Keratinocyte (primary cell): ENCODE results near the gene DYNLRB2. TPM values are rescaled to one million over a fixed set of nuclear protein-coding genes. Genes with fewer than 3 reads are reported as not detected.

Experiments used
- DNase-seq: peaks from one replicate; pipeline ENCODE4 v3.0.0-alpha.2; 2011; ENCODE audit warnings: low read depth, missing footprints, low spot score
- FAIRE-seq: peaks from 2 replicates; lab custom pipeline; 2011; peaks lifted over from hg19 to GRCh38; lab: Jason Lieb, UNC
- H2AFZ ChIP-seq: 2 replicates; pipeline ENCODE4 v1.6.0; 2012; ENCODE audit warnings: low read length, control low read depth, inconsistent platforms; ENCODE audit not compliant: control insufficient read depth
- H3K27ac ChIP-seq: 2 replicates; pipeline ENCODE4 v1.5.1; 2011; ENCODE audit warnings: low read length; ENCODE audit not compliant: control insufficient read depth, insufficient read depth
- H3K27me3 ChIP-seq: 3 replicates; pipeline ENCODE4 v1.6.0; 2011; ENCODE audit warnings: low read length; ENCODE audit not compliant: control insufficient read depth, insufficient read depth; ENCODE audit errors: extremely low read depth
- H3K36me3 ChIP-seq, 2 experiments: 2 replicates in 1 of 2; 3 replicates in 1 of 2; pipeline ENCODE4 v1.5.1; 2011; ENCODE audit warnings: low read length in 2 of 2, mild to moderate bottlenecking in 1 of 2; ENCODE audit not compliant: control insufficient read depth in 2 of 2, insufficient read depth in 2 of 2; ENCODE audit errors: extremely low read depth in 1 of 2
- H3K4me1 ChIP-seq: 3 replicates; pipeline ENCODE4 v1.5.1; 2011; ENCODE audit warnings: low read length; ENCODE audit not compliant: control insufficient read depth, insufficient read depth; ENCODE audit errors: extremely low read depth
- H3K4me2 ChIP-seq: 3 replicates; pipeline ENCODE4 v1.6.0; 2011; ENCODE audit warnings: low read depth, low read length; ENCODE audit not compliant: control insufficient read depth, insufficient read depth; ENCODE audit errors: extremely low read depth
- H3K4me3 ChIP-seq, 3 experiments: fragments of 200-600 bp in 1 of 3; sonication (generic) in 1 of 3; 2 replicates in 2 of 3; 3 replicates in 1 of 3; pipeline ENCODE4 v1.5.1; 2011 to 2016; ENCODE audit warnings: low read length in 3 of 3, mild to moderate bottlenecking in 3 of 3, control low read depth in 2 of 3, inconsistent platforms in 1 of 3, low read depth in 1 of 3, mixed read lengths in 1 of 3, mixed run types in 1 of 3, moderate library complexity in 1 of 3; ENCODE audit not compliant: control insufficient read depth in 2 of 3, insufficient read depth in 2 of 3; ENCODE audit errors: extremely low read depth in 1 of 3
- H3K79me2 ChIP-seq: 2 replicates; pipeline ENCODE4 v1.6.0; 2012; ENCODE audit warnings: low read length; ENCODE audit not compliant: control insufficient read depth, insufficient read depth
- H3K9ac ChIP-seq: 3 replicates; pipeline ENCODE4 v1.6.0; 2011; ENCODE audit warnings: low read length; ENCODE audit not compliant: control insufficient read depth, insufficient read depth; ENCODE audit errors: extremely low read depth
- H3K9me1 ChIP-seq: 3 replicates; pipeline ENCODE4 v1.6.0; 2011; ENCODE audit warnings: low read length; ENCODE audit not compliant: control insufficient read depth, insufficient read depth; ENCODE audit errors: extremely low read depth
- H3K9me3 ChIP-seq: 2 replicates; pipeline ENCODE4 v1.5.1; 2012; ENCODE audit warnings: low read depth, low read length; ENCODE audit not compliant: control insufficient read depth
- H4K20me1 ChIP-seq: 3 replicates; pipeline ENCODE4 v1.6.0; 2011; ENCODE audit warnings: low read length; ENCODE audit not compliant: control insufficient read depth, insufficient read depth; ENCODE audit errors: extremely low read depth
- CTCF ChIP-seq, 3 experiments: IDR thresholded peaks in 1 of 3; conservative IDR thresholded peaks in 1 of 3; optimal IDR thresholded peaks in 1 of 3; 2 replicates in 2 of 3; 3 replicates in 1 of 3; pipeline versions ENCODE3 to v1.5.1; 2011; ENCODE audit warnings: low read length in 3 of 3, mild to moderate bottlenecking in 3 of 3, moderate library complexity in 2 of 3, control low read depth in 1 of 3, inconsistent platforms in 1 of 3; ENCODE audit not compliant: insufficient read depth in 2 of 3; ENCODE audit errors: extremely low read depth in 1 of 3
- EZH2 ChIP-seq: IDR thresholded peaks from one replicate; pipeline ENCODE4 v1.6.1; 2012; ENCODE audit warnings: inconsistent platforms, mild to moderate bottlenecking, low read length, moderate library complexity
- dilution Hi-C: fragments of 300-500 bp; cut with MboI; formaldehyde crosslinking; loops from one replicate; pipeline ENCODE4 v1.7.0; 2020; ENCODE audit warnings: low sequenced_read_pairs; ENCODE audit not compliant: extremely low pct_ligation_motif_present
- polyA plus RNA-seq, 5 experiments: library from polyadenylated mRNA; depleted of rRNA in 3 of 5; stranded (reverse) in 3 of 5; stranded (forward) in 1 of 5; unstranded in 1 of 5; fragments of >200 nt; gene quantifications; 1 replicate in 1 of 5; 2 replicates in 3 of 5; 3 replicates in 1 of 5; pipeline versions ENCODE4 v1.2.1 to v1.2.3, GENCODE V29; 2011 to 2012; ENCODE audit warnings: missing spikeins in 2 of 5, low read depth in 1 of 5, low replicate concordance in 1 of 5

DYNLRB2 gene
- polyA plus RNA-seq, 1 donor (not counting 4 experiments of a cell fraction or from before 2014, with no cell fraction given), result 0.51 TPM

GRCh38 chr16:80507538-80507937 is 33.3 kb upstream of the DYNLRB2 start:
- Histone ChIP-seq H4K20me1 (no peaks in the 10 kb centered on the region), H3K27me3 (peaks cover 4% of the 10 kb centered on the region), H3K4me1 (no peaks in the 10 kb centered on the region), H3K9me1 (no peaks in the 10 kb centered on the region), H3K9me3 (no peaks in the 10 kb centered on the region), H3K79me2 (no peaks in the 10 kb centered on the region), H3K4me2 (no peak overlapping the region), H3K36me3 (no peaks in the 10 kb centered on the region), H3K4me3 (no peak overlapping the region), H3K27ac (no peak overlapping the region), H3K9ac (no peak overlapping the region), H2AFZ (no peak overlapping the region)
- no peak for TF ChIP-seq CTCF (optimal IDR thresholded peaks at IDR 0.05 in 1 of 3, IDR thresholded peaks at IDR 0.05 in 1 of 3, conservative IDR thresholded peaks at IDR 0.05 in 1 of 3; ENCODE audit: extremely low read depth in 1 of 3, insufficient read depth in 2 of 3, low read length in 3 of 3)
- TF ChIP-seq EZH2, result no peak
- dilution Hi-C loops, result no loop called here
- DNase-seq (no peak), FAIRE-seq (no peak)

- H3K9me3 ChIP-seq, result no peaks in the 10 kb centered on the region
- no peak overlapping the region for H3K4me3 ChIP-seq
- dilution Hi-C loops, result no loop called here
- H4K20me1 ChIP-seq, result no peaks in the 10 kb centered on the region
- no peak overlapping the region for H3K4me2 ChIP-seq
- no peaks in the 10 kb centered on the region for H3K36me3 ChIP-seq
- FAIRE-seq, result no peak
- H2AFZ ChIP-seq, result no peak overlapping the region
- H3K27me3 ChIP-seq, result peaks cover 14% of the 10 kb centered on the region
- no peaks in the 10 kb centered on the region for H3K9me1 ChIP-seq
- no peak for DNase-seq
- H3K79me2 ChIP-seq, result no peaks in the 10 kb centered on the region
- H3K4me1 ChIP-seq, result no peaks in the 10 kb centered on the region
- H3K9ac ChIP-seq, result no peak overlapping the region
- no peak overlapping the region for H3K27ac ChIP-seq
- TF ChIP-seq EZH2 (no peak), CTCF (optimal IDR thresholded peaks at IDR 0.05 in 1 of 3, IDR thresholded peaks at IDR 0.05 in 1 of 3, conservative IDR thresholded peaks at IDR 0.05 in 1 of 3; ENCODE audit: extremely low read depth in 1 of 3, insufficient read depth in 2 of 3, low read length in 3 of 3) (no peak)
Observed at GRCh38 chr16:80509872-80510271, 30.9 kb upstream of the DYNLRB2 start.
